Umbilical cord (tissue), 2 donors: Measurements from ENCODE around the gene NSMCE3. TPM values are rescaled to one million over a fixed set of nuclear protein-coding genes. Genes with fewer than 3 reads are reported as not detected.

ENCODE experiments used
- DNase-seq: peaks from one replicate; pipeline ENCODE4 v3.0.0-alpha.2; 2015; ENCODE audit warnings: low spot score
- total RNA-seq: library from RNA; depleted of rRNA; stranded (reverse); fragments of >200 nt; gene quantifications from one replicate; pipeline ENCODE4 v1.2.3, GENCODE V29; 2014; ENCODE audit warnings: low replicate concordance; ENCODE audit not compliant: insufficient read depth

Gene NSMCE3
- total RNA-seq, 1 donor from 2014 or later: 14.0 TPM

DNA sequence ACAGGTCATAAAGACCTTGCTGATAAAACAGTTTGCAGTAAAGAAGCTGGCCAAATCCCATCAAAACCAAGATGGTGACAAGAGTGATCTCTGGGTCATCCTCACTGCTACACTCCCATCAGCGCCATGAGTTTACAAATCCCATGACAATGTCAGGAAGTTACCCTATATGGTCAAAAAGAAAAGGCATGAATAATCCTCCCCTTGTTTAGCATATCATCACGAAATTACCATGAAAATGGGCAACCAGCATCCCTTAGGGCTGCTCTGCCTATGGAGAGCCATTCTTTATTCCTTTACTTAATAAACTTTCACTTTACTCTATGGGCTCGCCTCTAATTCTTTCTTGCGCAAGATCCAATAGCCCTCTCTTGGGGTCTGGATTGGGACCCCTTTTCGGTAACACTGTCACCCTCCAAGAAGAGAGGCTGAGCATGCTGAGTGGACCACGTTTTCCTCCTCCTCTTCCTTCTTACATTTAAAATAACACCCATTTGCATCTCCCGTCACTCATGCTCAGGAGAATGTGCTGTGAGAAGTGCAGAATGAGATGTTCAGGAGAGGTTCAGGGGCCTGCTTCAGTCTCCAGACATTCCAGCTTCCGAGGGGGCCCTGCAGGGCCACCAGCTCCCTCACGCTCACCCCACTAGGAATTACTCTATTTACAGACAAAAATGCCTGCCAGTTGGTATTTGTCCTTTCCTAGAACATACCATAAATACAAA, 47.3 kb downstream of the NSMCE3 start:
- DNase-seq: no peak

DNA sequence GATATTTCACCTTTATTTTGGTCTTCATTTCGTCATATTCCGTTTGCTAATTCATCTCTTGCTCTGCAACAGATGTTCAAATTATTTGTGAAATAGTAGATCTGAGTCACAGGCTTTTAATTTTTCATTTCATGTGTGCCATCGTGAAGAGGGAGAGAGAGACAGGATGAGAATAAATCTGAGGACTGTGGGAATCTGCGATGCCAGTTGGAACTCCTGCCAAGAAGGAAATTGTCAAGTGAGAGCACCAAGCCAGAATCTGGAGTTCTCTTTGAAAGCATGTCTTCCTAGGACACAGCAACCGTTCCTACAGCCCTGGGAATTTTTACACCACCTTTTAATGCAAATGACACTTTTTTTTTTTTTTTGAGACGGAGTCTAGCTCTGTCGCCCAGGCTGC, 48.8 kb downstream of the NSMCE3 start:
- DNase-seq: no peak

DNA sequence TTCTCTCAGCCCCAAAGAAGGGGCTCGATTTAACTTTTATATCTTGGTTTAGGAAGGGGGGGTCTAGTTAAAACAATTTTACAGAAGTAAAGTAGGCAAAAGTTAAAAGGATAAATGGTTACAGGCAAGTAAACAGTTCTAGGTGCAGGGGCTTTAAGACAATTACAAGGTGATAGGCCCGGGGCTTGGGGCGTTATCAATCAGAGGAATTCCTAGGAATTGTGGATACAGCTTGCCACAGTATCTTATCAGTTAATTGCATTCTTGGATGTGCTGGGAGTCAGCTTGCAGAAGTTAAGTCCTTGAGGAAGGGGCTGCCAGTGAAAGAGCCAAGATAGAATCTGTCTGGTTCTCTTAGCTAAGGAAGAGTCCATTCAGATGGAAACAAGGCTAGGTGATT, 52.7 kb downstream of the NSMCE3 start:
- DNase-seq: no peak
